Esophagus squamous epithelium (tissue), 5 donors: ENCODE measurements around the gene PKN1. TPM values are rescaled to one million over a fixed set of nuclear protein-coding genes. Genes with fewer than 3 reads are reported as not detected.
"Not testable (repeated sequence)": the region's sequence is repeated elsewhere in the genome, so short reads cannot be mapped to it uniquely, and the experiment has no call there.

Source experiments
- DNase-seq: peaks from one replicate; lab custom pipeline; 2025; lab: John Stamatoyannopoulos, UW
- H3K27ac ChIP-seq, 4 donors: fragments of 200-600 bp; sonication (generic); one replicate each; pipeline ENCODE4 v1.5.1; 2016 to 2019; ENCODE audit warnings: mild to moderate bottlenecking in 1 of 4
- H3K27me3 ChIP-seq, 4 donors: fragments of 200-600 bp; sonication (generic); 1 replicate in 3 of 4; 2 replicates in 1 of 4; pipeline versions ENCODE4 v1.5.1 to v1.6.0; 2017 to 2021; ENCODE audit warnings: antibody characterized with exemption in 1 of 4
- H3K36me3 ChIP-seq, 3 donors: fragments of 200-600 bp; sonication (generic); one replicate each; pipeline ENCODE4 v1.5.1; 2016 to 2019
- H3K4me1 ChIP-seq, 3 donors: fragments of 200-600 bp; sonication (generic); one replicate each; pipeline ENCODE4 v1.5.1; 2017 to 2019
- H3K4me3 ChIP-seq, 4 donors: fragments of 200-600 bp; sonication (generic); 1 replicate in 3 of 4; 2 replicates in 1 of 4; pipeline ENCODE4 v1.5.1; 2016 to 2019; ENCODE audit warnings: mild to moderate bottlenecking in 2 of 4, moderate library complexity in 1 of 4
- H3K9me3 ChIP-seq, 3 donors: fragments of 200-600 bp; sonication (generic); one replicate each; pipeline ENCODE4 v1.5.1; 2016 to 2019
- CTCF ChIP-seq, 6 experiments: fragments of 450-650 bp in 4 of 6; fragments of 200-600 bp in 2 of 6; sonication (generic) in 2 of 6; IDR thresholded peaks; one replicate each; pipeline ENCODE4 v1.5.1; 2016 to 2019; ENCODE audit warnings: antibody characterized with exemption in 6 of 6, mild to moderate bottlenecking in 4 of 6, moderate library complexity in 4 of 6
- POLR2A ChIP-seq, 4 donors: fragments of 450-650 bp; IDR thresholded peaks; one replicate each; pipeline ENCODE4 v1.6.1; 2017; ENCODE audit warnings: antibody characterized with exemption in 4 of 4, mild to moderate bottlenecking in 4 of 4, moderate library complexity in 3 of 4
- WGBS, 2 donors: methylation state at CpG; one replicate each; pipeline ENCODE4 v1.1.5; 2018; 5-methylcytosine and 5-hydroxymethylcytosine counted together
- intact Hi-C: fragments of 100-400 bp; cut with DNase I; formaldehyde crosslinking; loops from one replicate; pipeline ENCODE4 v1.15.0; 2022
- total RNA-seq, 4 donors: library from RNA; depleted of rRNA; stranded (reverse); fragments of >200 nt; gene quantifications; one replicate each; pipeline ENCODE4 v1.1.0, GENCODE V29; 2016
- donor health status: DM: yes; HTN: yes; CAD: no.

The PKN1 gene
- total RNA-seq, 4 donors from 2014 or later: 6.1 to 38.3 (median 21.0) TPM

DNA sequence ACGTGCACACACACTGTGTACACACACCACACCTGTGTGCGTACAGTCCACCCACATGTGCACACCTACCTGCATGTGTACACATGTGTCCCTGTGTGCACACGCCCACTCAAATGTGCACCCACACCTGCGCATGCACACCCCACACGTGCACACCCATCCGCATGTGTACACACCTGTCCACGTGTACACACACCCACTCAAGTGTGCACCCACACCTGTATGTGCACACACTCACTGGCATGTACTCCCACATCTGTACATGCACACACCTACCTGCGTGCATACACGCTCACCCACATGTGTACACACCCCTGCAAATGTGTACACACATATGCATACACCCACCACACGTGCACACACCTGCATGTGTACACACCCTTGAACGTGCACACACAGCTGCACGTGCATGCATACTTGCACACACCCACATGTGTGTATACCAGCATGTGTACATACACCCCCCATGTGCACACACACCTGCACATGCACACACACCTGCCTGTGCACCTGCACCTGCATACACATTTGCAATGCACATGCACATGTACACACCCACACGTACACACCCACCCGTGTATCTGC, 10.6 kb downstream of the PKN1 start:
- Histone ChIP-seq H3K9me3 (no peaks in the 10 kb centered on the region), H3K4me3 (no peak overlapping the region), H3K27me3 (no peaks in the 10 kb centered on the region), H3K4me1 (peaks cover 6 to 39% (median 13%) of the 10 kb centered on the region in 3 donors), H3K36me3 (peaks cover 22 to 79% (median 51%) of the 10 kb centered on the region in 3 donors), H3K27ac (no peak overlapping the region)
- DNase-seq: no peak
- TF ChIP-seq CTCF (IDR thresholded peaks at IDR 0.05) (no peak), POLR2A (IDR thresholded peaks at IDR 0.05) (no peak)
- intact Hi-C loops: no loop called here
- WGBS, 2 donors: 92 to 95% methylated on average over 14 of the region's 14 CpGs

- Histone ChIP-seq H3K36me3 (peaks cover 37 to 100% (median 67%) of the 10 kb centered on the region in 3 donors), H3K27ac (no peak overlapping the region), H3K27me3 (no peaks in the 10 kb centered on the region), H3K4me1 (peaks cover 0 to 16% (median 0%) of the 10 kb centered on the region in 3 donors), H3K9me3 (no peaks in the 10 kb centered on the region), H3K4me3 (no peak overlapping the region)
- intact Hi-C loops: no loop called here
- 95 to 99% methylated on average over 7 to 9 of the region's 10 CpGs for WGBS, 2 donors
- DNase-seq: no peak
- TF ChIP-seq POLR2A (IDR thresholded peaks at IDR 0.05) (no peak), CTCF (IDR thresholded peaks at IDR 0.05) (no peak)
Measured at GRCh38 chr19:14446336-14447036, 13.4 kb downstream of the PKN1 start.

DNA sequence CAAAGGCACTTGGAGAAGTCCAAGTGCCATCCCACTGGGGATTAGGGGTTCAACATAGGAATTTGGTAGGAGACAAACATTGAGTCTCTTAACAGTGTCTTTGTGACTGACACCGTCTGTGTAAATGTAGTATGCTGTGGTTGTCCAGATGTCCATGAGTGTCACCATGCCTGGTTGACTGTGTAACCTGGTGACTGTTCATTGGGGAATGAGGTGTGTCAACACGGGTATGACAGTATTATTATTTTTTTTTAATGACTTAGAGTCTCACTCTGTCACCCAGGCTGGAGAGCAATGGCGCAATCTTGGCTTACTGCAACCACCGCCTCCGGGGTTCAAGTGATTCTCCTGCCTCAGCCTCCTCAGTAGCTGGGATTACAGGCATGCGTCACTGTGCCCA, 16.2 kb downstream of the PKN1 start:
- Histone ChIP-seq H3K27me3 (no peaks in the 10 kb centered on the region), H3K4me1 (peaks cover 0 to 14% (median 0%) of the 10 kb centered on the region in 3 donors), H3K36me3 (peaks cover 27 to 97% (median 49%) of the 10 kb centered on the region in 3 donors), H3K4me3 (no peak overlapping the region), H3K27ac (peak overlapping the region in 2 of 4 donors; percentile 41 to 58), H3K9me3 (no peaks in the 10 kb centered on the region)
- no peak for DNase-seq
- TF ChIP-seq CTCF (IDR thresholded peaks at IDR 0.05) (no peak), POLR2A (IDR thresholded peaks at IDR 0.05) (no peak)
- intact Hi-C loops: no loop called here
- WGBS, 2 donors: 72 to 74% methylated on average over 6 of the region's 6 CpGs

- H3K27me3 ChIP-seq: no peaks in the 10 kb centered on the region
- H3K9me3 ChIP-seq: no peaks in the 10 kb centered on the region
- no peak overlapping the region for H3K27ac ChIP-seq
- peaks cover 0 to 14% (median 0%) of the 10 kb centered on the region in 3 donors for H3K4me1 ChIP-seq
- H3K36me3 ChIP-seq: peaks cover 26 to 97% (median 42%) of the 10 kb centered on the region in 3 donors
- H3K4me3 ChIP-seq: no peak overlapping the region
- DNase-seq: no peak
- TF ChIP-seq POLR2A (IDR thresholded peaks at IDR 0.05): no peak
- no peak for TF ChIP-seq CTCF (IDR thresholded peaks at IDR 0.05)
- 18 to 97% methylated on average over 4 of the region's 30 CpGs for WGBS, 2 donors
- intact Hi-C loops: no loop called here
Measured at GRCh38 chr19:14450168-14450874, 17.2 kb downstream of the PKN1 start.

GRCh38 chr19:14450876-14451275, 17.8 kb downstream of the PKN1 start:
- H3K27me3 ChIP-seq: no peaks in the 10 kb centered on the region
- TF ChIP-seq POLR2A (IDR thresholded peaks at IDR 0.05) (no peak), CTCF (IDR thresholded peaks at IDR 0.05) (no peak)
- no peak overlapping the region for H3K27ac ChIP-seq
- DNase-seq: no peak
- peaks cover 0 to 14% (median 0%) of the 10 kb centered on the region in 3 donors for H3K4me1 ChIP-seq
- 95 to 99% methylated on average over 18 to 19 of the region's 19 CpGs for WGBS, 2 donors
- H3K36me3 ChIP-seq: peaks cover 26 to 97% (median 42%) of the 10 kb centered on the region in 3 donors
- H3K4me3 ChIP-seq: no peak overlapping the region
- no peaks in the 10 kb centered on the region for H3K9me3 ChIP-seq
- intact Hi-C loops: no loop called here

DNA sequence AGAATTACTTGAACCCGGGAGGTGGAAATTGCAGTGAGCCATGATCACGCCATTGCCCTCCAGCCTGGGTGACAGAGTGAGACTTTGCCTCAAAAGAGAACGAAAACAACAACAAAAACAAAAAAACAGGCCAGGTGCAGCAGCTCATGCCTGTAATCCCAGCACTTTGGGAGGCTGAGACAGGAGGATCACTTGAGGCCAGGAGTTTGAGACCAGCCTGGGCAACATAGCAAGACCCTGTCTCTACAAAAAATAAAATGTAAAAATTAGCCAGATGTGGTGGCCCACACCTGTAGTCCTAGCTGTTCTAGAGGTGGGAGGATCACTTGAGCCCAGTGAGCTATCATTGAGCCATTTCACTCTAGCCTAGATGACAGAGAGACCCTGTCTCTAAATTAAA, 19.2 kb downstream of the PKN1 start:
- H3K4me1 ChIP-seq: peaks cover 0 to 14% (median 0%) of the 10 kb centered on the region in 3 donors
- peaks cover 21 to 87% (median 36%) of the 10 kb centered on the region in 3 donors for H3K36me3 ChIP-seq
- H3K9me3 ChIP-seq, DNase-seq, H3K27me3 ChIP-seq, intact Hi-C loops, H3K4me3 ChIP-seq, H3K27ac ChIP-seq: not testable (repeated sequence)
- WGBS, 2 donors: 98 to 100% methylated on average over 3 of the region's 3 CpGs
